PC-9 (cell line): ENCODE data around the gene TTLL1. TPM values are rescaled to one million over a fixed set of nuclear protein-coding genes. Genes with fewer than 3 reads are reported as not detected.

Experiments used
- BruUV-seq: library from RNA; stranded (reverse); fragments of 400-500 nt; replicated peaks from 2 replicates; lab custom pipeline; 2021; lab: Mats Ljungman, UMichigan
- CTCF ChIA-PET: fragments of 300-600 bp; sonication (Branson Sonifier 250); formaldehyde crosslinking; loops from one replicate; lab custom pipeline; 2022; ENCODE audit warnings: antibody characterized with exemption; lab: Charles Lee
- POLR2A ChIA-PET: fragments of 300-600 bp; sonication (Branson Sonifier 250); formaldehyde crosslinking; loops from one replicate; lab custom pipeline; 2022; ENCODE audit warnings: antibody characterized with exemption; ENCODE audit not compliant: unreplicated experiment; lab: Charles Lee
- DNase-seq, 2 experiments: peaks; one replicate each; pipeline versions ENCODE4 v3.0.0 to v3.0.0-alpha.2; 2015 to 2022; ENCODE audit warnings: mixed read lengths in 1 of 2
- H2AFZ ChIP-seq: fragments of 200-600 bp; sonication (generic); 2 replicates; pipeline ENCODE4 v1.8.1; 2017; ENCODE audit warnings: antibody characterized with exemption
- H3F3A ChIP-seq: fragments of 200-600 bp; sonication (generic); 2 replicates; pipeline ENCODE4 v1.8.1; 2017; ENCODE audit warnings: antibody characterized with exemption, mild to moderate bottlenecking, low read depth; ENCODE audit not compliant: insufficient read depth
- H3K27ac ChIP-seq: fragments of 200-600 bp; sonication (generic); 2 replicates; pipeline ENCODE4 v1.6.1; 2016; ENCODE audit warnings: mixed run types
- H3K27me3 ChIP-seq: fragments of 200-600 bp; sonication (generic); 2 replicates; pipeline ENCODE4 v1.6.1; 2016; ENCODE audit warnings: low read depth, mixed run types; ENCODE audit not compliant: insufficient read depth
- H3K36me3 ChIP-seq: fragments of 200-600 bp; sonication (generic); 2 replicates; pipeline ENCODE4 v1.6.1; 2016; ENCODE audit warnings: low read depth, mixed run types
- H3K4me1 ChIP-seq: fragments of 200-600 bp; sonication (generic); replicated peaks from 2 replicates; pipeline ENCODE4 v1.6.1; 2016; ENCODE audit warnings: mixed run types; ENCODE audit not compliant: insufficient read depth
- H3K4me2 ChIP-seq: fragments of 200-600 bp; sonication (generic); 2 replicates; pipeline ENCODE4 v1.6.1; 2017; ENCODE audit warnings: mixed run types
- H3K4me3 ChIP-seq: fragments of 200-600 bp; sonication (generic); 2 replicates; pipeline ENCODE4 v1.6.1; 2016; ENCODE audit warnings: mixed run types
- H3K79me2 ChIP-seq: fragments of 200-600 bp; sonication (generic); 2 replicates; pipeline ENCODE4 v1.6.1; 2017; ENCODE audit warnings: low read depth, mixed run types
- H3K9me2 ChIP-seq: fragments of 200-600 bp; sonication (generic); 2 replicates; pipeline ENCODE4 v1.8.1; 2017; ENCODE audit warnings: mild to moderate bottlenecking; ENCODE audit not compliant: insufficient read depth
- H3K9me3 ChIP-seq: fragments of 200-600 bp; sonication (generic); 2 replicates; pipeline ENCODE4 v1.8.1; 2016; ENCODE audit warnings: low read depth; ENCODE audit not compliant: insufficient read depth
- H4K20me1 ChIP-seq: fragments of 200-600 bp; sonication (generic); 2 replicates; pipeline ENCODE4 v1.8.1; 2017; ENCODE audit not compliant: insufficient read depth
- CTCF ChIP-seq: fragments of 200-600 bp; sonication (generic); conservative IDR thresholded peaks from 2 replicates; pipeline ENCODE4 v1.6.1; 2017; ENCODE audit warnings: mixed run types, antibody characterized with exemption, mild to moderate bottlenecking, moderate library complexity
- EZH2 ChIP-seq: fragments of 200-600 bp; sonication (generic); IDR thresholded peaks from 2 replicates; pipeline ENCODE4 v1.8.0; 2017; ENCODE audit warnings: antibody characterized with exemption, low read depth
- intact Hi-C: fragments of 100-400 bp; cut with micrococcal nuclease; formaldehyde crosslinking; loops from one replicate; pipeline ENCODE4 v1.10.0; 2022; ENCODE audit not compliant: unreplicated experiment
- total RNA-seq: library from RNA; stranded (reverse); gene quantifications from 2 replicates; pipeline ENCODE4 v1.2.3, GENCODE V29; 2021

Gene TTLL1
- total RNA-seq, 1 experiment from 2014 or later, result 7.8 TPM

- no peaks in the 10 kb centered on the region for H3K79me2 ChIP-seq
- ChIA-PET POLR2A (interaction anchor here (0.7 kb wide), 1 partner anchor 17 kb away, joined by 9 read pairs; no protein-coding TSS in a partner anchor), CTCF (interaction anchor here (0.6 to 0.7 kb wide), 3 partner anchors 293 to 463 kb away, joined by 3 read pairs; no protein-coding TSS in a partner anchor)
- 0 out of 2 replicates have a peak, but pooled peaks cover 4% of the 10 kb centered on the region for H4K20me1 ChIP-seq
- intact Hi-C loops, result loop anchor here (5.0 kb wide), 1 partner anchor 225 kb away; no protein-coding TSS in a partner anchor
- no peak overlapping the region for H3K4me3 ChIP-seq
- H3K27me3 ChIP-seq, result no peaks in the 10 kb centered on the region
- H3K4me2 ChIP-seq, result no peak overlapping the region
- no peaks in the 10 kb centered on the region for H3K9me2 ChIP-seq
- no peak for TF ChIP-seq EZH2
- no peak for TF ChIP-seq CTCF
- H3K36me3 ChIP-seq, result no peaks in the 10 kb centered on the region
- peaks cover 54% of the 10 kb centered on the region for H3F3A ChIP-seq
- BruUV-seq, result no TSS peak
- no peak overlapping the region for H3K27ac ChIP-seq
- peaks cover 10% of the 10 kb centered on the region for H3K9me3 ChIP-seq
- H2AFZ ChIP-seq, result no peak overlapping the region
- H3K4me1 ChIP-seq, result peaks cover 22% of the 10 kb centered on the region
- DNase-seq, result peak in 1 of 2 experiments; percentile 34
These were observed 2.9 kb upstream of the TTLL1 start for GRCh38 chr22:43092085-43092484.

GRCh38 chr22:43090130-43090789 is 1.1 kb upstream of the TTLL1 start:
- Histone ChIP-seq H3K9me2 (no peaks in the 10 kb centered on the region), H3K36me3 (no peaks in the 10 kb centered on the region), H3K9me3 (no peaks in the 10 kb centered on the region), H3K4me3 (peak overlapping the region; percentile 93; the same call in 1 of the 2 replicates), H2AFZ (no peak overlapping the region), H3K4me1 (peaks cover 18% of the 10 kb centered on the region), H4K20me1 (0 out of 2 replicates have a peak, but pooled peaks cover 4% of the 10 kb centered on the region), H3K79me2 (no peaks in the 10 kb centered on the region), H3K27me3 (no peaks in the 10 kb centered on the region), H3F3A (peaks cover 50% of the 10 kb centered on the region), H3K4me2 (peak overlapping the region; percentile 91), H3K27ac (no peak overlapping the region)
- TSS peak; percentile 74 for BruUV-seq
- intact Hi-C loops, result loop anchor here (5.0 kb wide), 1 partner anchor 223 kb away; no protein-coding TSS in a partner anchor
- peak; percentile 52 to 80 for DNase-seq
- POLR2A ChIA-PET, result interaction anchor here (0.6 to 0.7 kb wide), 2 partner anchors 36 to 508 kb away, joined by 4 to 11 read pairs; no protein-coding TSS in a partner anchor
- CTCF ChIA-PET, result interaction anchor here (0.6 to 1.1 kb wide), 5 partner anchors 100 to 714 kb away, joined by 3 to 15 read pairs (median 3); no protein-coding TSS in a partner anchor
- no peak for TF ChIP-seq EZH2
- peak; percentile 55; the same call in 1 of the 2 replicates for TF ChIP-seq CTCF

- Histone ChIP-seq H3K4me1 (peaks cover 3% of the 10 kb centered on the region), H3K9me3 (no peaks in the 10 kb centered on the region), H4K20me1 (0 out of 2 replicates have a peak, but pooled peaks cover 2% of the 10 kb centered on the region), H3K4me2 (peak overlapping the region; percentile 91), H3K36me3 (no peaks in the 10 kb centered on the region), H2AFZ (peak overlapping the region; percentile 90), H3K9me2 (no peaks in the 10 kb centered on the region), H3K27ac (peak overlapping the region; percentile 70), H3K4me3 (peak overlapping the region; percentile 93), H3K79me2 (no peaks in the 10 kb centered on the region), H3F3A (peaks cover 33% of the 10 kb centered on the region; the same call in 1 of the 2 replicates), H3K27me3 (no peaks in the 10 kb centered on the region)
- DNase-seq, result no peak
- ChIA-PET CTCF (no interaction called here), POLR2A (no interaction called here)
- TSS peak; percentile 40 for BruUV-seq
- TF ChIP-seq CTCF (no peak), EZH2 (no peak)
- intact Hi-C loops, result no loop called here
These were observed 586 bp downstream of the TTLL1 start for GRCh38 chr22:43088627-43088983.
